GM19328 (cell line): ENCODE results near the gene PDZD7.

Source experiments
- ATAC-seq: cut with Tn5 transposase; IDR thresholded peaks from one replicate; pipeline ENCODE4 v1.9.1; 2021; ENCODE audit warnings: mild to moderate bottlenecking, moderate library complexity; ENCODE audit not compliant: unreplicated experiment

PDZD7 gene

GRCh38 chr10:100970076-100970913, 60.6 kb downstream of the PDZD7 start:
- no peak for ATAC-seq

- no peak for ATAC-seq
Measured at GRCh38 chr10:100969187-100970075, 61.5 kb downstream of the PDZD7 start, which contains the start of gene SEMA4G. TSS of gene SEMA4G (plus strand) at chr10:100969504. CDS start at chr10:100972913, 3,409 bp downstream.

- no peak for ATAC-seq
Measured at GRCh38 chr10:100968863-100969186, 62.1 kb downstream of the PDZD7 start.

DNA sequence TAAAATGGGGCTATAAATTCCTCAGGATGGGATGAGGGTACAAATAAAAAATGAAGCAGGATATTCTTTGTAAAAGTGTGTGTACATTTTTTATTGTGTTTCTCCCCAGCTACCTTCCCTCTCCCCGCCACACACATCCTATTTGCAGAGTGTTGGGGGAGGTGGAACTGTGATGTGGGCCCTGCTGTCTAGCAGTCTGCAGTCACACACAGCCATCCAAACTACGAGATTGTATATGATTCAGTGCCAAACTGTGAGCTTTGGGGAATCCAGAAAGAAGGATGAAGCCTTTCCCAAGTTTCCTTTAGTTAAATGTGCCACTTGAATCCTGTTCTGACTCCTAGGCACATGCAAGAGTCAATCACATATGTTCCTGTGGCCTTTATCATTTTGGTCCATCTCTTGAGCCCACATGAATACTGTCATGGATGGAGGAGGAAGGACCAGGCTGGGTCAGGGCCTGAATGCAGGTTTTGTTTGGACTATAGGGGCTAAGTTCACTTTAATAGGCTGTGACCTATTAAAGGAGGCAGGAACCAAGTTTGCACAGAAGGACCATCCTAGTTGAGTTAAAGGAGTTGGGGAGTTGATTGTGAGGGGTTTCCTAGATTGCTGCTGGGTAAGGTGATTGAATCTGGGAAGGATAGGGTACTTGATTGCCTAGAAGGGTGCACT, 62.7 kb downstream of the PDZD7 start:
- no peak for ATAC-seq

DNA sequence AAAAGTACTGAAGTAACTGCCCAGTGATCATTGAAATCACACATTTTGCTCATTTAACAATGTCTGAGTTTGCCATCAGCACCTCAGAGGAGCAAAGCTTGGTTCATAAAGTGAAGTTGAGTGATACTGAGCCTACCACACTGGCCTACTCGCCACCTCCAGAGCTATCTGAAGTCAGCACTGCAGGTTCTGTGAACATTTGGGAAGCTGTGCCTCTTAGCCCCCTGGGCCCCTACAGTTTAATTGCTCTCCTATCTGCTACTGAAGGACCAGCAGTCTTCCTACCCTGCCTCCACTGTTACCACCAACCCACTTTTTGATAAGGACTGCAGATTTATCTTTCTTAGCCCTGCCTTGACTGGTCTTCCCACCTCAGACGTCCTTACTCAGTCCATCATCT, 63.6 kb downstream of the PDZD7 start:
- ATAC-seq: no peak

- ATAC-seq: no peak
Measured at GRCh38 chr10:100966887-100967286, 64.0 kb downstream of the PDZD7 start.

DNA sequence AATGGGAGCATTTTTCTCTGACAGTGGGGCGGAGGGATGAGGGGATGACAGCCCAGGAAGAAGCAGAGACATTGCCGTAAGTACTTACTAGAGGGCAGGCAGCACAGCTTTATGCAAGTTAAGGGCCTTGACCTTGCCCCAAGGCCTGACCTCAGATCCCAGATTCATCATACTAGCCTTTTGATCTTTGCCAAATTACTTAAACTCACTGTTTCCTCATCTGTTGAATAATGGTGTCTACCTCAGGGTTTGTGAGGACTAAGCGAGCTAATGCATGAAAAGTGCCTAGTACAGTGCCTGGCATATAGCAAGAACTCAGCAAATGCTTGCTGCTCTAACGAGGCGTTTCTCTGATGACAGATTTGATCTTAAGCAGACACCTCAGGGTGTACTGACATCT, 65.1 kb downstream of the PDZD7 start:
- no peak for ATAC-seq

DNA sequence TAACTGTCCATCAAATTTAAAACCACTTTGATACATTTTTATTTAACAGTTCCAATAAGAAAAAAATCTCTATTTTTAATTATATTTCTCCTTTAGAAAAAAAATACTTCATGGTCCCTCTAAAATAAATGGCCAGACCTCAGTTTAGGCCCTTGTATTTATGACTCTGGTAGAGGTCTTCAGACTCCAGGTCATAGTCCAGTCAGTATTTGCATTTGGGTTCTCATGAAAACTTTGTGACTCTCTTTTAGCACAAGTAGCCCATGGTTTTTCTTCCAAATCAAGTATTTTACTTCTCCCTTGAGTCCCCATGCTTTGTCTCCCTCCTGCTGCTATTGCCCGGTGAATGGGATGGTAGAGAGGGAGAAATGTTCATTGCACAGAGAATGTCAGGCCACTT, 67.1 kb downstream of the PDZD7 start:
- no peak for ATAC-seq

DNA sequence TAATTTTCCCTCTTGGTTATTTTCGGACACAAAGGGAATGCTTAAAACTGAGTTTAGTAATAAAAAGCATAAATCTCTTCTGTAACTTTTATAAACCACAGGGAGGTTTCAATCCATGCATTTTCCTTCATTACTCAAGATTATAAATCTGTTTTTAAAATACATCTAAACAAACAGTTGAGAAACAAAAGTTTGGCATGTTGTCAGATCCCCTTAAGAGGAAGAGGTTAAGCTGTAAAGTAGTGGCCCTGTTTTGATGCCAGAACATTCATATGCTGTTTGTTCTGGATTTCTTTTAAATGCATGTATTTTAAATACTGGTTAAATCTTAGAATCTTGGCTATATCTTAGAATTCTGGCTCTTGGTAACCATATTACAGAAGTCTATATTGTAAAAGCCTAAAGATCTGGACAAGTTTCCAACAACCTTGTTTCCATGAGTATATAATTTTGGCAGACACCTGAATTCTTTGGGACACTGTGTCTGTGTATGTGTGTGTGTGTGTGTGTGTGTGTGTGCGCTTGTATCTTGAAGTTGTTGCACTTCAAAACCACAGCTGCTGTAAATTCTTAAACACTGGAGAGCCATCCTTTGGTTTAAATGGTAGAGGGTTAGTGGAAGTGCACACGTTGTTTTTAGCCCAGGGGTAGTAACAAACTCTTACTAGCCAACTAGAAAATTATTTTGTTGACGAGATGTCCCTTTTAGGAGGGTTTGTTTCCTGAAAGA, 68.4 kb downstream of the PDZD7 start:
- ATAC-seq: no peak

DNA sequence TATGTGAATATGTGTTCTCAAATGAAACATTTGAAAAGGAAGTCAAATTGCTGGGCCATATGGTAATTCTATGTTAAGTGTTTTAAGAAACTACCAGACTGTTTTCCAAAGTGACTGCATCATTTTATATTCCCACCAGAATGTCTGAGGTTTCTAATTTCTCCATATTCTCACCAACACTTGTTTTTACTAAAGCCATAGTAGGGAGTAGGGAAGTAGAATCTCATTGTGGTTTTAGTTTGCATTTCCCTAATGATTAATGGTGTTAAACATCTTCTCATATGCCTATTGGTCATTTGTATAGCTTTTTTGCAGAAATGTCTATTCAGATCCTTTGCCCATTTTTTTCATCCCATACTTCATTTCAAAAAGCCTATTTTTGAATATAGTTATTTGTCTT, 70.7 kb downstream of the PDZD7 start:
- no peak for ATAC-seq
